H9 (cell line): ENCODE measurements around the gene PRR11. TPM values are rescaled to one million over a fixed set of nuclear protein-coding genes. Genes with fewer than 3 reads are reported as not detected.
A peak's percentile ranks its signal among the peaks of the same experiment; 100 is the strongest.
"Not testable (repeated sequence)": the region's sequence is repeated elsewhere in the genome, so short reads cannot be mapped to it uniquely, and the experiment has no call there.

Experiments
- DNase-seq: peaks from one replicate; pipeline ENCODE4 v3.0.0-alpha.2; 2017
- H2AFZ ChIP-seq: one replicate; pipeline ENCODE4 v1.6.1; 2013; ENCODE audit warnings: mild to moderate bottlenecking, low read length, control low read depth, moderate library complexity
- H2AK5ac ChIP-seq: 2 replicates; pipeline ENCODE4 v1.6.1; 2013; ENCODE audit warnings: low read length, control low read depth, mixed read lengths; ENCODE audit not compliant: insufficient read length
- H2BK120ac ChIP-seq: one replicate; pipeline ENCODE4 v1.6.1; 2013; ENCODE audit warnings: low read depth, mild to moderate bottlenecking, low read length, control low read depth, inconsistent platforms; ENCODE audit not compliant: poor library complexity, severe bottlenecking
- H2BK12ac ChIP-seq: 2 replicates; pipeline ENCODE4 v1.6.1; 2013; ENCODE audit warnings: low read length, control low read depth, mixed read lengths, low read depth; ENCODE audit not compliant: insufficient read length
- H2BK15ac ChIP-seq: 2 replicates; pipeline ENCODE4 v1.6.1; 2013; ENCODE audit warnings: low read depth, low read length, control low read depth
- H2BK20ac ChIP-seq: one replicate; pipeline ENCODE4 v1.6.1; 2013; ENCODE audit warnings: low read depth, mild to moderate bottlenecking, low read length, control low read depth, inconsistent platforms; ENCODE audit not compliant: poor library complexity, severe bottlenecking
- H2BK5ac ChIP-seq: 2 replicates; pipeline ENCODE4 v1.6.1; 2013; ENCODE audit warnings: low read length, control low read depth, mixed read lengths; ENCODE audit not compliant: insufficient read length
- H3K14ac ChIP-seq: 2 replicates; pipeline ENCODE4 v1.6.1; 2013; ENCODE audit warnings: low read length, control low read depth; ENCODE audit not compliant: insufficient read depth
- H3K18ac ChIP-seq: 2 replicates; pipeline ENCODE4 v1.6.1; 2013; ENCODE audit warnings: low read depth, mild to moderate bottlenecking, mixed read lengths, low read length, control low read depth; ENCODE audit not compliant: insufficient read length
- H3K23ac ChIP-seq: 2 replicates; pipeline ENCODE4 v1.6.1; 2013; ENCODE audit warnings: low read length, control low read depth, mixed read lengths, low read depth; ENCODE audit not compliant: insufficient read length
- H3K23me2 ChIP-seq: 2 replicates; pipeline ENCODE4 v1.6.1; 2013; ENCODE audit warnings: low read depth, mild to moderate bottlenecking, mixed read lengths, low read length, control low read depth; ENCODE audit not compliant: insufficient read length, poor library complexity, severe bottlenecking
- H3K27ac ChIP-seq: 2 replicates; pipeline ENCODE4 v1.5.1; 2013; ENCODE audit warnings: low read length, control low read depth, mixed read lengths, low read depth; ENCODE audit not compliant: insufficient read length
- H3K27me3 ChIP-seq: 2 replicates; pipeline ENCODE4 v1.6.1; 2013; ENCODE audit warnings: low read length, control low read depth, inconsistent platforms; ENCODE audit not compliant: insufficient read depth
- H3K4ac ChIP-seq: 2 replicates; pipeline ENCODE4 v1.6.1; 2013; ENCODE audit warnings: low read depth, mild to moderate bottlenecking, control low read depth, inconsistent platforms, low read length, moderate library complexity
- H3K4me1 ChIP-seq: 2 replicates; pipeline ENCODE4 v1.6.1; 2013; ENCODE audit warnings: low read length, control low read depth, inconsistent platforms; ENCODE audit not compliant: insufficient read depth
- H3K4me2 ChIP-seq: 2 replicates; pipeline ENCODE4 v1.6.1; 2013; ENCODE audit warnings: low read length, control low read depth, mixed read lengths; ENCODE audit not compliant: insufficient read length, insufficient read depth
- H3K56ac ChIP-seq: 2 replicates; pipeline ENCODE4 v1.6.1; 2013; ENCODE audit warnings: low read depth, mild to moderate bottlenecking, mixed read lengths, low read length, control low read depth; ENCODE audit not compliant: insufficient read length
- H3K79me1 ChIP-seq: 2 replicates; pipeline ENCODE4 v1.6.1; 2013; ENCODE audit warnings: low read depth, mild to moderate bottlenecking, moderate library complexity, low read length, control low read depth, inconsistent platforms; ENCODE audit not compliant: insufficient read depth, poor library complexity, severe bottlenecking
- H3K79me2 ChIP-seq: 2 replicates; pipeline ENCODE4 v1.6.1; 2013; ENCODE audit warnings: low read length, control low read depth, inconsistent platforms; ENCODE audit not compliant: insufficient read depth
- H3K9ac ChIP-seq: 2 replicates; pipeline ENCODE4 v1.6.1; 2013; ENCODE audit warnings: low read length, control low read depth, mixed read lengths; ENCODE audit not compliant: insufficient read length; ENCODE audit errors: extremely low read depth
- H3K9me3 ChIP-seq: one replicate; pipeline ENCODE4 v1.6.1; 2013; ENCODE audit warnings: low read depth, low read length, inconsistent platforms; ENCODE audit not compliant: control insufficient read depth
- H3T11ph ChIP-seq: one replicate; pipeline ENCODE4 v1.6.1; 2013; ENCODE audit warnings: mild to moderate bottlenecking, low read length, control low read depth, inconsistent platforms
- H4K20me1 ChIP-seq: one replicate; pipeline ENCODE4 v1.6.1; 2013; ENCODE audit not compliant: control insufficient read depth, insufficient read length, insufficient read depth
- H4K5ac ChIP-seq: 2 replicates; pipeline ENCODE4 v1.6.1; 2013; ENCODE audit warnings: low read depth, mild to moderate bottlenecking, mixed read lengths, low read length, control low read depth; ENCODE audit not compliant: insufficient read length
- H4K8ac ChIP-seq: replicated peaks from 2 replicates; pipeline ENCODE4 v1.6.1; 2013; ENCODE audit warnings: low read length, control low read depth, mixed read lengths, low read depth; ENCODE audit not compliant: insufficient read length
- H4K91ac ChIP-seq: 2 replicates; pipeline ENCODE4 v1.6.1; 2013; ENCODE audit warnings: low read depth, mild to moderate bottlenecking, moderate library complexity, mixed read lengths, low read length, control low read depth; ENCODE audit not compliant: insufficient read length
- H3K27ac Mint-ChIP-seq, 3 experiments: 2 replicates in 2 of 3; 3 replicates in 1 of 3; pipeline ENCODE4 v1.8.0; 2020 to 2021; ENCODE audit warnings: mixed read lengths in 3 of 3, mild to moderate bottlenecking in 1 of 3, moderate library complexity in 1 of 3
- H3K27me3 Mint-ChIP-seq: 2 replicates; pipeline ENCODE4 v1.8.0; 2021; ENCODE audit warnings: low read depth, mild to moderate bottlenecking, moderate library complexity, mixed read lengths
- H3K36me3 Mint-ChIP-seq, 3 experiments: 2 replicates in 2 of 3; 3 replicates in 1 of 3; pipeline ENCODE4 v1.8.0; 2020 to 2021; ENCODE audit warnings: low read depth in 3 of 3, mixed read lengths in 3 of 3; ENCODE audit not compliant: insufficient read depth in 1 of 3
- H3K4me1 Mint-ChIP-seq, 2 experiments: 2 replicates each; pipeline ENCODE4 v1.8.0; 2020; ENCODE audit warnings: mixed read lengths in 2 of 2
- H3K4me3 Mint-ChIP-seq, 2 experiments: 2 replicates in 1 of 2; 3 replicates in 1 of 2; pipeline ENCODE4 v1.8.0; 2020 to 2021; ENCODE audit warnings: mild to moderate bottlenecking in 2 of 2, mixed read lengths in 2 of 2, moderate library complexity in 1 of 2
- H3K9me3 Mint-ChIP-seq, 2 experiments: 2 replicates in 1 of 2; 3 replicates in 1 of 2; pipeline ENCODE4 v1.8.0; 2020; ENCODE audit warnings: mild to moderate bottlenecking in 2 of 2, mixed read lengths in 2 of 2, moderate library complexity in 1 of 2
- WGBS: extraction: QIAGEN DNeasy Blood & Tissue Kit; methylation state at CpG from one replicate; pipeline ENCODE4 v1.1.7; 2013; ENCODE audit warnings: missing lambda C conversion rate, low lambda C conversion rate, mixed read lengths; ENCODE audit not compliant: insufficient read length; ENCODE audit errors: extremely low coverage; 5-methylcytosine and 5-hydroxymethylcytosine counted together
- total RNA-seq: library from RNA; stranded (reverse); gene quantifications from 2 replicates; pipeline ENCODE4 v1.2.1, GENCODE V29; 2021
- TF ChIP-seq, protein P1 (sequence below): fragments of 200-600 bp; sonication (generic); conservative IDR thresholded peaks from 3 replicates; pipeline ENCODE4 v1.8.0; 2021; ENCODE audit warnings: antibody characterized with exemption, mild to moderate bottlenecking

The PRR11 gene
- total RNA-seq, 1 experiment from 2014 or later = 70.7 TPM

- H3K9ac ChIP-seq = no peak overlapping the region
- no peak overlapping the region for H2AK5ac ChIP-seq
- no peaks in the 10 kb centered on the region for H4K20me1 ChIP-seq
- no peak overlapping the region for H3K27ac Mint-ChIP-seq
- H3K14ac ChIP-seq = no peak overlapping the region
- H3K18ac ChIP-seq = no peak overlapping the region
- H3K56ac ChIP-seq = no peak overlapping the region
- H3K36me3 Mint-ChIP-seq = peaks cover 10 to 35% (median 34%) of the 10 kb centered on the region in 3 experiments; a peak in 6 of 7 replicates
- no peaks in the 10 kb centered on the region for H3K4me1 ChIP-seq
- H3K9me3 ChIP-seq = no peaks in the 10 kb centered on the region
- no peaks in the 10 kb centered on the region for H3K79me2 ChIP-seq
- H3K23ac ChIP-seq = no peak overlapping the region
- H4K5ac ChIP-seq = no peak overlapping the region
- H4K8ac ChIP-seq = no peak overlapping the region
- H3T11ph ChIP-seq = no peak overlapping the region
- H3K4ac ChIP-seq = no peak overlapping the region
- no peak overlapping the region for H2BK20ac ChIP-seq
- H2BK12ac ChIP-seq = no peak overlapping the region
- peaks cover 8% of the 10 kb centered on the region for H3K79me1 ChIP-seq
- no peak overlapping the region for H3K27ac ChIP-seq
- H2BK5ac ChIP-seq = no peak overlapping the region
- no peak overlapping the region for H2BK120ac ChIP-seq
- no peak overlapping the region for H3K4me3 Mint-ChIP-seq
- no peaks in the 10 kb centered on the region for H3K27me3 Mint-ChIP-seq
- H3K4me1 Mint-ChIP-seq = no peaks in the 10 kb centered on the region
- H2AFZ ChIP-seq = no peak overlapping the region
- no peaks in the 10 kb centered on the region for H3K27me3 ChIP-seq
- H4K91ac ChIP-seq = no peak overlapping the region
- no peaks in the 10 kb centered on the region for H3K23me2 ChIP-seq
- H3K4me2 ChIP-seq = no peak overlapping the region
- H2BK15ac ChIP-seq = no peak overlapping the region
- TF ChIP-seq, protein P1, sequence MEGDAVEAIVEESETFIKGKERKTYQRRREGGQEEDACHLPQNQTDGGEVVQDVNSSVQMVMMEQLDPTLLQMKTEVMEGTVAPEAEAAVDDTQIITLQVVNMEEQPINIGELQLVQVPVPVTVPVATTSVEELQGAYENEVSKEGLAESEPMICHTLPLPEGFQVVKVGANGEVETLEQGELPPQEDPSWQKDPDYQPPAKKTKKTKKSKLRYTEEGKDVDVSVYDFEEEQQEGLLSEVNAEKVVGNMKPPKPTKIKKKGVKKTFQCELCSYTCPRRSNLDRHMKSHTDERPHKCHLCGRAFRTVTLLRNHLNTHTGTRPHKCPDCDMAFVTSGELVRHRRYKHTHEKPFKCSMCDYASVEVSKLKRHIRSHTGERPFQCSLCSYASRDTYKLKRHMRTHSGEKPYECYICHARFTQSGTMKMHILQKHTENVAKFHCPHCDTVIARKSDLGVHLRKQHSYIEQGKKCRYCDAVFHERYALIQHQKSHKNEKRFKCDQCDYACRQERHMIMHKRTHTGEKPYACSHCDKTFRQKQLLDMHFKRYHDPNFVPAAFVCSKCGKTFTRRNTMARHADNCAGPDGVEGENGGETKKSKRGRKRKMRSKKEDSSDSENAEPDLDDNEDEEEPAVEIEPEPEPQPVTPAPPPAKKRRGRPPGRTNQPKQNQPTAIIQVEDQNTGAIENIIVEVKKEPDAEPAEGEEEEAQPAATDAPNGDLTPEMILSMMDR = no peak
- no CpG with 5 or more reads among the region's 1 CpG for WGBS
- no peaks in the 10 kb centered on the region for H3K9me3 Mint-ChIP-seq
- DNase-seq = no peak
These were observed 24.4 kb upstream of the PRR11 start for GRCh38 chr17:59131131-59131530.

- DNase-seq, H3T11ph ChIP-seq, H3K4me1 ChIP-seq, H3K23me2 ChIP-seq, H4K8ac ChIP-seq, H2BK15ac ChIP-seq, H3K4ac ChIP-seq, H3K27me3 Mint-ChIP-seq, H2BK20ac ChIP-seq, H3K18ac ChIP-seq, H3K9ac ChIP-seq, H3K36me3 Mint-ChIP-seq, H2AK5ac ChIP-seq, H4K91ac ChIP-seq, H3K4me3 Mint-ChIP-seq, H3K4me2 ChIP-seq, H3K23ac ChIP-seq, H3K27ac ChIP-seq, H4K5ac ChIP-seq, H2BK12ac ChIP-seq, H3K56ac ChIP-seq, H4K20me1 ChIP-seq, H2AFZ ChIP-seq, H2BK120ac ChIP-seq, H3K9me3 ChIP-seq, H2BK5ac ChIP-seq, H3K4me1 Mint-ChIP-seq, H3K79me2 ChIP-seq, H3K9me3 Mint-ChIP-seq, H3K27me3 ChIP-seq, H3K14ac ChIP-seq: not testable (repeated sequence)
- WGBS = no CpG with 5 or more reads among the region's 10 CpGs
- H3K79me1 ChIP-seq = peaks cover 16% of the 10 kb centered on the region
- H3K27ac Mint-ChIP-seq = peak overlapping the region in 2 of 3 experiments; percentile 60 to 62; a peak in 1 of 7 replicates
These were observed 17.2 kb upstream of the PRR11 start for GRCh38 chr17:59138339-59138738.
